ENCODE results near the gene CAPZB.

DNA sequence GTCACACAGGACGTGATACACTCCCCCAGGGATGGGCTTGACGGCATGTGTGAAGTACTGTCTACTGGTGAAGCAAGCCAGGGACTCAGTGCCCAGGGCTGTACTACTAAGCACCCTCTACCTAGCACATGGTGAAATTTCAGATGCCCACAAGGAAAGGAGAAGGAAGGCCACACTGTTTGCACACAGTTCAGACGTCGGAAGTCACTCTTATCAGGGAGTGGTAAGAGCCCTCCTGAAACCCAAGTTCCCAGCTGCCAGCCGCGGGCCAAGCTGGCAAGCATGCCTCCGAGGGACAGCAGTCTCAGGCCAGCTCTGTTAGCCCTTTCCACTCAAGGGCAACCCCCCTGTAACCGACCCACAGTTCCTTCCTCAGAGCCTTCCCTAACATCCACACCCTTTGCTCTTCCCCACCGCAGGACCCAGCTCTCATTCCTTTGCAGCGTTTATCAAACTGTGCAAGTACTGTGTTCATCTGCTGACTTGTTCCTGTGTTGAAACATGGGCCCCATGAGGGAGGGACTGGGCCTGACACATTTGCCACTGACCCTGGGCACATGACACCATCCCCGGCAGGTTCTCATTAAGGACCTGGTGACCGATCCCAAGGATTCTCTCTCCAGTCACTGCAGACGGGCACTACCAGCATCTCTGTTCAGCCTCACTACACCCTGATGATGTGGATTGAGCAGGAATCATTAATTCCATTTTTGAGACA lies 114.7 kb downstream of the CAPZB start:
- TF ChIP-seq CTCF (IDR thresholded peaks at IDR 0.05; ENCODE audit: insufficient read depth, low read length) (no peak), SPI1 (IDR thresholded peaks at IDR 0.05; ENCODE audit: borderline replicate concordance, low read depth) (no peak), POLR2AphosphoS5 (IDR thresholded peaks at IDR 0.05; ENCODE audit: low read depth) (no peak; the same call in 1 of the 2 replicates), GABPA (IDR thresholded peaks at IDR 0.05; ENCODE audit: low read depth) (no peak)
